Endothelial cell of umbilical vein (primary cell): ENCODE data around the gene NMB. TPM values are rescaled to one million over a fixed set of nuclear protein-coding genes. Genes with fewer than 3 reads are reported as not detected.
A peak's percentile ranks its signal among the peaks of the same experiment; 100 is the strongest.

Experiments
- Bru-seq: library from RNA; stranded (reverse); fragments of 400-500 nt; gene quantifications from one replicate; lab custom pipeline; 2021; lab: Mats Ljungman, UMichigan
- BruChase-seq, 2 experiments: library from RNA; stranded (reverse); fragments of 400-500 nt; gene quantifications; one replicate each; lab custom pipeline; 2021; lab: Mats Ljungman, UMichigan
- BruUV-seq: library from RNA; stranded (reverse); fragments of 400-500 nt; replicated peaks from 2 replicates; lab custom pipeline; 2021; lab: Mats Ljungman, UMichigan
- CTCF ChIA-PET: fragments of 300-600, 350-600 bp; sonication (Branson Sonifier 250); formaldehyde crosslinking; loops from one replicate; lab custom pipeline; 2021; ENCODE audit warnings: antibody characterized with exemption, inconsistent platforms; lab: Charles Lee
- POLR2A ChIA-PET: fragments of 300-600, 350-600 bp; sonication (Branson Sonifier 250); formaldehyde crosslinking; loops from one replicate; lab custom pipeline; 2021; ENCODE audit warnings: antibody characterized with exemption, inconsistent platforms; lab: Charles Lee
- DNase-seq: peaks from one replicate; pipeline ENCODE4 v3.0.0-alpha.2; 2011; ENCODE audit warnings: low read depth, low spot score
- FAIRE-seq: peaks from 2 replicates; lab custom pipeline; 2011; peaks lifted over from hg19 to GRCh38; lab: Jason Lieb, UNC
- H2AFZ ChIP-seq: 2 replicates; pipeline ENCODE4 v1.6.0; 2012; ENCODE audit warnings: low read depth, low read length, control low read depth, inconsistent platforms
- H3K27ac ChIP-seq: 2 replicates; pipeline ENCODE4 v1.5.1; 2011; ENCODE audit warnings: low read depth, mild to moderate bottlenecking, control low read depth, low read length, moderate library complexity; ENCODE audit not compliant: insufficient read depth
- H3K27me3 ChIP-seq, 2 experiments: 2 replicates each; pipeline versions ENCODE4 v1.6.0 to v1.6.1; 2011; ENCODE audit warnings: low read length in 2 of 2, mixed read lengths in 1 of 2; ENCODE audit not compliant: control insufficient read depth in 2 of 2, insufficient read depth in 2 of 2
- H3K36me3 ChIP-seq, 2 experiments: 2 replicates in 1 of 2; 3 replicates in 1 of 2; pipeline ENCODE4 v1.5.1; 2011; ENCODE audit warnings: low read length in 2 of 2, mild to moderate bottlenecking in 1 of 2, moderate library complexity in 1 of 2; ENCODE audit not compliant: control insufficient read depth in 2 of 2, insufficient read depth in 2 of 2; ENCODE audit errors: extremely low read depth in 1 of 2
- H3K4me1 ChIP-seq: 3 replicates; pipeline ENCODE4 v1.5.1; 2011; ENCODE audit warnings: mild to moderate bottlenecking, low read length; ENCODE audit not compliant: control insufficient read depth, insufficient read depth; ENCODE audit errors: extremely low read depth
- H3K4me2 ChIP-seq: 2 replicates; pipeline ENCODE4 v1.6.1; 2011; ENCODE audit warnings: low read length, control low read depth, mixed read lengths; ENCODE audit not compliant: insufficient read depth
- H3K4me3 ChIP-seq, 3 experiments: fragments of 200-600 bp in 1 of 3; sonication (generic), shearing (Covaris generic) in 1 of 3; replicated peaks in 1 of 3; 2 replicates each; pipeline ENCODE4 v1.5.1; 2011 to 2016; ENCODE audit warnings: control low read depth in 3 of 3, low read length in 3 of 3, mild to moderate bottlenecking in 2 of 3, inconsistent platforms in 1 of 3, low read depth in 1 of 3, moderate library complexity in 1 of 3; ENCODE audit not compliant: insufficient read depth in 1 of 3
- H3K79me2 ChIP-seq: 2 replicates; pipeline ENCODE4 v1.6.0; 2012; ENCODE audit warnings: low read length, inconsistent platforms; ENCODE audit not compliant: control insufficient read depth, insufficient read depth
- H3K9ac ChIP-seq: replicated peaks from 2 replicates; pipeline ENCODE3; 2011; ENCODE audit warnings: low read length, control low read depth; ENCODE audit not compliant: insufficient read depth; ENCODE audit errors: extremely low read depth
- H3K9me1 ChIP-seq: replicated peaks from 3 replicates; pipeline ENCODE4 v1.6.0; 2011; ENCODE audit warnings: mild to moderate bottlenecking, low read length; ENCODE audit not compliant: control insufficient read depth, insufficient read depth; ENCODE audit errors: extremely low read depth
- H3K9me3 ChIP-seq: replicated peaks from 2 replicates; pipeline ENCODE4 v1.5.1; 2012; ENCODE audit warnings: low read length, inconsistent platforms; ENCODE audit not compliant: control insufficient read depth, insufficient read depth
- H4K20me1 ChIP-seq: replicated peaks from 2 replicates; pipeline ENCODE3; 2011; ENCODE audit warnings: mild to moderate bottlenecking, low read length; ENCODE audit not compliant: control insufficient read depth, insufficient read depth; ENCODE audit errors: extremely low read depth
- CTCF ChIP-seq, 2 donors: IDR thresholded peaks; 1 replicate in 1 of 2; 2 replicates in 1 of 2; pipeline ENCODE4 v1.5.1; 2011; ENCODE audit warnings: low read length in 2 of 2, mild to moderate bottlenecking in 2 of 2, moderate library complexity in 2 of 2, control low read depth in 1 of 2, inconsistent platforms in 1 of 2, low read depth in 1 of 2; ENCODE audit not compliant: insufficient read depth in 1 of 2; ENCODE audit errors: extremely low read depth in 1 of 2
- EZH2 ChIP-seq: IDR thresholded peaks from 2 replicates; pipeline ENCODE4 v1.6.1; 2012; ENCODE audit warnings: borderline replicate concordance, low read depth, mild to moderate bottlenecking, moderate library complexity, low read length, inconsistent platforms; ENCODE audit not compliant: severe bottlenecking
- FOS ChIP-seq: IDR thresholded peaks from 2 replicates; pipeline ENCODE4 v1.6.1; 2011; ENCODE audit warnings: mild to moderate bottlenecking, low read length, moderate library complexity, borderline replicate concordance; ENCODE audit not compliant: insufficient read depth
- GATA2 ChIP-seq: IDR thresholded peaks from 2 replicates; pipeline ENCODE4 v1.7.0; 2011; ENCODE audit warnings: low read depth, mild to moderate bottlenecking, moderate library complexity, mixed read lengths, low read length; ENCODE audit not compliant: insufficient read length, insufficient read depth
- JUN ChIP-seq: IDR thresholded peaks from 2 replicates; pipeline ENCODE4 v1.6.1; 2011; ENCODE audit warnings: borderline replicate concordance, low read depth; ENCODE audit not compliant: insufficient read length, insufficient read depth
- MAX ChIP-seq: IDR thresholded peaks from 2 replicates; pipeline ENCODE4 v1.6.1; 2011; ENCODE audit not compliant: insufficient read depth, insufficient read length
- MYC ChIP-seq: IDR thresholded peaks from one replicate; pipeline ENCODE4 v1.6.1; 2011; ENCODE audit warnings: mild to moderate bottlenecking, low read depth, low read length
- POLR2A ChIP-seq: IDR thresholded peaks from 2 replicates; pipeline ENCODE4 v1.6.1; 2012; ENCODE audit warnings: low read depth, mild to moderate bottlenecking, control low read depth, low read length
- POLR2AphosphoS5 ChIP-seq: IDR thresholded peaks from 2 replicates; pipeline ENCODE4 v1.6.1; 2012; ENCODE audit warnings: low read depth, mild to moderate bottlenecking, control low read depth, low read length, moderate library complexity; ENCODE audit not compliant: insufficient read depth
- dilution Hi-C: fragments of 300-500 bp; cut with MboI; formaldehyde crosslinking; loops from one replicate; pipeline ENCODE4 v1.15.0; 2019; ENCODE audit warnings: low sequenced_read_pairs; ENCODE audit not compliant: extremely low pct_ligation_motif_present
- intact Hi-C: fragments of 100-400 bp; cut with micrococcal nuclease; formaldehyde crosslinking; loops from one replicate; pipeline ENCODE4 v1.10.0; 2022
- long read RNA-seq: library from polyadenylated mRNA; stranded (forward); transcript quantifications from one replicate; pipeline ENCODE4 v2.0.0, GENCODE V29; 2021
- polyA minus RNA-seq, 3 experiments: library from RNA; depleted of rRNA, polyadenylated mRNA; stranded (reverse); fragments of >200 nt; gene quantifications; 1 replicate in 1 of 3; 2 replicates in 2 of 3; pipeline ENCODE4 v1.2.3, GENCODE V29; 2011
- polyA plus RNA-seq, 4 experiments: library from polyadenylated mRNA; depleted of rRNA in 3 of 4; stranded (reverse) in 3 of 4; unstranded in 1 of 4; fragments of >200 nt; gene quantifications; 2 replicates each; pipeline versions ENCODE4 v1.2.1 to v1.2.3, GENCODE V29; 2011 to 2012; ENCODE audit warnings: missing spikeins in 1 of 4
- total RNA-seq: library from RNA; stranded (reverse); gene quantifications from 2 replicates; pipeline ENCODE4 v1.2.3, GENCODE V29; 2021

The NMB gene
- total RNA-seq: 9.6 and 9.8 TPM in 2 replicates
- polyA plus RNA-seq: 7.8 and 10.3 TPM in 2 replicates
- polyA plus RNA-seq (2011; cell fraction: cytosol; rRNA removed): 5.2 and 6.7 TPM in 2 replicates
- polyA plus RNA-seq (2011; cell fraction: nucleus; rRNA removed): 1.8 and 2.0 TPM in 2 replicates
- polyA plus RNA-seq (2012): 5.2 and 7.0 TPM in 2 replicates
- 0.45 and 1.4 TPM in 2 replicates for polyA minus RNA-seq
- not detected for polyA minus RNA-seq (2011; cell fraction: cytosol; rRNA and poly(A)+ RNA removed)
- 0.63 and 0.91 TPM in 2 replicates for polyA minus RNA-seq (2011; cell fraction: nucleus; rRNA and poly(A)+ RNA removed)
- percentile 53 among the genes with signal in this experiment for Bru-seq, nascent RNA
- BruChase-seq, experiment 1, labeled RNA remaining after a 6-hour chase: percentile 57 among the genes with signal in this experiment
- percentile 51 among the genes with signal in this experiment for BruChase-seq, experiment 2, labeled RNA remaining after a 2-hour chase
- long read RNA-seq, transcript NMB-201 (3 exons, 1,007 nt): major isoform, 27 of 31 reads
- long read RNA-seq, partial matches to known transcripts: 0 of 31 reads
- long read RNA-seq, other reads (novel, unspliced or antisense): 2 of 31 reads

- H2AFZ ChIP-seq: peak within 1 kb of the TSS; percentile 76
- DNase-seq: peak; percentile 75
- dilution Hi-C loops: no loop called here
- H3K9me3 ChIP-seq: no peaks in the 10 kb centered on the region
- ChIA-PET CTCF (interaction anchor here (0.6 to 2.0 kb wide), 15 partner anchors 9 to 331 kb away, joined by 3 to 12 read pairs (median 4); no protein-coding TSS in a partner anchor), POLR2A (no interaction called here)
- H4K20me1 ChIP-seq: no peaks in the 10 kb centered on the region
- no peak for TF ChIP-seq JUN
- no peak for TF ChIP-seq MYC
- TF ChIP-seq FOS: no peak
- peak; percentile 41 to 56 for TF ChIP-seq CTCF (IDR thresholded peaks at IDR 0.05; ENCODE audit: extremely low read depth in 1 of 2, insufficient read depth in 1 of 2, low read depth in 1 of 2, low read length in 2 of 2)
- peak; percentile 39 for TF ChIP-seq POLR2AphosphoS5
- TF ChIP-seq POLR2A: no peak
- peak; percentile 3 for TF ChIP-seq MAX
- TF ChIP-seq EZH2: no peak
- TF ChIP-seq GATA2: no peak
- intact Hi-C loops: loop anchor here (1.0 kb wide), 4 partner anchors 58 to 270 kb away; partner anchors contain the start of genes SEC11A and ZNF592
- H3K4me3 ChIP-seq: peak within 1 kb of the TSS; percentile 36 to 50 (median 47)
- H3K4me1 ChIP-seq: peaks cover 23% of the 10 kb centered on the region
- H3K79me2 ChIP-seq: peaks cover 6% of the 10 kb centered on the region
- peak within 1 kb of the TSS; percentile 75 for H3K4me2 ChIP-seq
- H3K27me3 ChIP-seq: no peaks in the 10 kb centered on the region
- H3K9ac ChIP-seq: peak within 1 kb of the TSS; percentile 78
- no peaks in the 10 kb centered on the region for H3K36me3 ChIP-seq
- peak within 1 kb of the TSS; percentile 49 for H3K27ac ChIP-seq
- peak; percentile 74 for FAIRE-seq
- no TSS peak for BruUV-seq
- no peaks in the 10 kb centered on the region for H3K9me1 ChIP-seq
Measured at GRCh38 chr15:84658080-84658787, at the start of gene NMB. TSS of gene NMB (minus strand) at chr15:84658199. CDS start at chr15:84658152, 47 bp downstream.
